SJSA1 (cell line): ENCODE measurements around the gene ADCK2. TPM values are rescaled to one million over a fixed set of nuclear protein-coding genes. Genes with fewer than 3 reads are reported as not detected.
"Not testable (repeated sequence)": the region's sequence is repeated elsewhere in the genome, so short reads cannot be mapped to it uniquely, and the experiment has no call there.

Experiments
- DNase-seq, 2 experiments: peaks; one replicate each; pipeline ENCODE4 v3.0.0-alpha.2; 2015 to 2020; ENCODE audit warnings: low spot score in 2 of 2, low read depth in 1 of 2
- H3K27ac ChIP-seq: fragments of 250-450 bp; sonication (Bioruptor Pico); 2 replicates; pipeline ENCODE4 v1.5.1; 2020; ENCODE audit warnings: mild to moderate bottlenecking, moderate library complexity
- H3K27me3 ChIP-seq: fragments of 250-450 bp; sonication (Bioruptor Pico); replicated peaks from 2 replicates; pipeline ENCODE4 v1.5.1; 2020; ENCODE audit warnings: mild to moderate bottlenecking, moderate library complexity
- H3K36me3 ChIP-seq: fragments of 250-450 bp; sonication (Bioruptor Pico); 2 replicates; pipeline ENCODE4 v1.5.1; 2020; ENCODE audit warnings: mild to moderate bottlenecking
- H3K4me1 ChIP-seq: fragments of 250-450 bp; sonication (Bioruptor Pico); replicated peaks from 2 replicates; pipeline ENCODE4 v1.6.1; 2021; ENCODE audit warnings: mild to moderate bottlenecking
- H3K4me3 ChIP-seq: fragments of 250-450 bp; sonication (Bioruptor Pico); 2 replicates; pipeline ENCODE4 v1.5.1; 2020; ENCODE audit warnings: mild to moderate bottlenecking
- H3K9me3 ChIP-seq: fragments of 250-450 bp; sonication (Bioruptor Pico); replicated peaks from 2 replicates; pipeline ENCODE4 v1.5.1; 2020; ENCODE audit warnings: mild to moderate bottlenecking
- total RNA-seq: library from RNA; depleted of rRNA; stranded (reverse); fragments of >200 nt; shearing (Covaris generic); gene quantifications from 2 replicates; pipeline ENCODE4 v1.2.3, GENCODE V29; 2014

Gene ADCK2
- total RNA-seq, 1 experiment from 2014 or later, result 9.6 TPM

DNA sequence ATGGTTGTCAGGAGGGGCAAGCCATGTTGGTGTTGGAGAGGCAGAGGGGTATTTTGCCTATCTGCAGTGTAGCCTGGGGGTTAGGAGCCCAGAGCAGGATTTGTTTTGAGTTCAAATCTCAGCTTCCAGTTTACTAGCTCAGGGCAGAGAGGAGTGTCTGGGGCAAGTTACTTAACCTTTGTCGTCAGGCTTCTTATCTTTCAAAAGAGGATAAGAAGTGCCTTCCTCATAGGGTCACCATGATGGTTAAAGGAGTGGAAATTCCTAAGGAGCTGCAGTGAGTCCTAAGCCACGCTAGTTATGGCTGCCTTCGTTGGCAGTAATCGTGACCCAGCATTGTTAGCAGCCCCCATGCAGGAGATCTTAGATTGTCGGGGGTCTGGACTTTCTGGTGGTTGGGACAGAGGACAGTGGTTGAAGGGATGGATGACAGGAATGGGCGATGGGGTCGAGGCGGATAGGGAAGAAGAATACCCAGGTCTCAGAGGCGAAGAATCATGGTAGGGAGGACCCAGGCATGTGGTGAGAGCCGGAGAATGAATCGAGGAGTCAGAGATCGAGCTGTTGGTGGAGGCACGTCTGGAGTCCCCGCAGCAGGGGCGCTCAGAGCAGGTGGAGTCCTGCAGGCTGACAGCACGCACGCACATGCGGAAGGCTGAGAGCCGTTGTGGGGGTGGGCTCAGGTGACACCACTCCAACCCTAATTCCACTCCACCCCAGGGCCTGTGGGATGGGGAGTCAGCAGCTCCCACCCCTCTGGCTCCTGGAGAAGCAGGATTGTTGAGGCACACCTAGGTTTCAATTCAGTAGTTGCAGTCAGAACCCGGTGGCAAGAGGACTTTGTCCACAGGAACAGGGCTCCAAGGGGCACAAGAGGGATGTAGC lies 11.6 kb downstream of the ADCK2 start:
- H3K27me3 ChIP-seq, result no peaks in the 10 kb centered on the region
- no peaks in the 10 kb centered on the region for H3K4me1 ChIP-seq
- no peaks in the 10 kb centered on the region for H3K36me3 ChIP-seq
- no peak overlapping the region for H3K27ac ChIP-seq
- H3K9me3 ChIP-seq, result no peaks in the 10 kb centered on the region
- DNase-seq, result no peak
- H3K4me3 ChIP-seq, result no peak overlapping the region

DNA sequence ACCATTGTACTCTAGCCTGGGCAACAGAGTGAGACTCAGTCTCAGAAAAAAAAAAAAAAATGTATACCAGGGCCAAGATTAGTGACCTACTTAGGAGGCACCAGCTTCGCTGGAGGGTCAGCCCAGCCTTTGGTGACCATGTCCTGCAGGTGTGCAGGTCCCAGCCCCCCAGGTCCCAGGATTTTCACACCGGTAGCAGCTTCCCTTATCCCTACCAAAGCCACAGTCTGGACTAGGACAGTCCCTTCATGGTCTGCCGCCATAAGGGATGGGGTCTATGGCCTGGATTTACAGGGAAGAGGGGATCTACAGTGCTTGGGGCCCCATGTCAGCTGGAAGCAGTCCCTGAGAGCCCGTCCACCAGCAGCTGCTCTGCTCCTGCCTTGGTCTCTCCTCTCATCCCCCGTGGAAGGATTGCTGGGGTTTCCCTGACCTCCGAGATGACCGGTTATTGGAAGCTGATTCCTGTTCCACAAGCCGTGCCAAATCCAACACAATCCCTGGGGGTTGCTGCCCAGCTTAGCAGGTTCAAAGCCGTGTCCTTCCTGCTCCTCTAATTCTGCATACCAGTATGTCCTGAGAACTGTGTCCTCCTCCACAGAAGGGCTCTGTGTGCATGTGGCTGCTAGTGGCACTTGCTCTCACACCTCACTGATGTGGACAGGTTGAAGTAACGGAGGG lies 12.8 kb downstream of the ADCK2 start:
- H3K9me3 ChIP-seq, result no peaks in the 10 kb centered on the region
- no peak for DNase-seq

GRCh38 chr7:140686921-140687320 lies 14.2 kb downstream of the ADCK2 start:
- Histone ChIP-seq H3K27ac (no peak overlapping the region), H3K4me3 (no peak overlapping the region), H3K9me3 (no peaks in the 10 kb centered on the region), H3K27me3 (no peaks in the 10 kb centered on the region), H3K4me1 (no peaks in the 10 kb centered on the region), H3K36me3 (no peaks in the 10 kb centered on the region)
- no peak for DNase-seq

More for the DNA sequence above, 12.8 kb downstream of the ADCK2 start:
- no peaks in the 10 kb centered on the region for H3K4me1 ChIP-seq
- no peaks in the 10 kb centered on the region for H3K27me3 ChIP-seq
- no peaks in the 10 kb centered on the region for H3K36me3 ChIP-seq
- no peak overlapping the region for H3K27ac ChIP-seq
- H3K4me3 ChIP-seq, result no peak overlapping the region

- no peaks in the 10 kb centered on the region for H3K4me1 ChIP-seq
- no peaks in the 10 kb centered on the region for H3K9me3 ChIP-seq
- H3K27me3 ChIP-seq, result no peaks in the 10 kb centered on the region
- no peak overlapping the region for H3K27ac ChIP-seq
- H3K36me3 ChIP-seq, result no peaks in the 10 kb centered on the region
- DNase-seq, result no peak
- H3K4me3 ChIP-seq, result no peak overlapping the region
Observed at GRCh38 chr7:140688341-140688740, 15.6 kb downstream of the ADCK2 start.

DNA sequence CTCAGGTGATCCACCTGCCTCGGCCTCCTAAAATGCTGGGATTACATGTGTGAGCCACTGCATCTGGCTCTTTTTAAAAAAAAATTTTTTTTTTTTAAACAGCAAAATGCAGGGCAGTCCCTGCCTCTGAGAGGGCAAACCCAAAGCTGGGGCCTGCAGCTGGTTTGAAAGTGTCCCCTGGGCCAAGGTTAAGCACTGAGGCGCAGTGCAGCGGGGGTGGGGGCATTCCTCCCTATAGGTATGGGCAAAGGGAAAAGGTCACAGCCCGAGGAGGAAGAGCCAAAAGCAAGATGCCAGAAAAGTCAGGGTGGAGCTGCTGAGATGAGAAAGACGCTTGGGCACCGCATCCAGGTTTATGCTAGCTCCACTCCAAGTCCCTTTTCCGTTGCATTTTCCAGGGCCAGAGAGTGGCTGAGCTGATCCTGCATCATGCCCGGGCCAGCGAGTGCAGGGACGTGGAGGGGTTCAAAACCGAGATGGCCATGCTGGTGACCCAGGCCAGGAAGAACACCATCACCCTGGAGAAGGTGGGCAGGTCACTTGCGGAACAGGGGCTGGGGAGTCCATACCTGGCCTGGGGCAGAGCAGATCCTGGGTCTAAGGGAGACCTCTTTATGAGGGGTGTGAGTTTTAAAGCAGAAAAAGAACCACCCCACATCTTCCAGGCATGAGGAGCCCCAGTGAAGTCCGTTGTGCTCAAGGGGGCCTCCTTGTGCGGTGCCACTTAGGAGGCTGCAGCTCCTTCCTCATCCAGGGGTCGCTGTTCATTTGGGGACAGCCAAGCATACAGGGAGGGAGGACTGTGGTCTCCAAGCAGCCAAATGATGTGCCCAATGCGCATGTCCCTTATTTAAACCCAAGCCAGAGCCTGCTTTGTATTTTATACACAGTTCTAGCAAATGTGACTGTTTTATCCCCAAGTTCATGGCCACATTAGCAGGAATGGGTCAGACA lies 16.7 kb downstream of the ADCK2 start:
- H3K9me3 ChIP-seq, result no peaks in the 10 kb centered on the region
- H3K4me1 ChIP-seq, result no peaks in the 10 kb centered on the region
- no peak overlapping the region for H3K27ac ChIP-seq
- H3K4me3 ChIP-seq, result no peak overlapping the region
- H3K36me3 ChIP-seq, result no peaks in the 10 kb centered on the region
- no peaks in the 10 kb centered on the region for H3K27me3 ChIP-seq
- DNase-seq, result no peak

DNA sequence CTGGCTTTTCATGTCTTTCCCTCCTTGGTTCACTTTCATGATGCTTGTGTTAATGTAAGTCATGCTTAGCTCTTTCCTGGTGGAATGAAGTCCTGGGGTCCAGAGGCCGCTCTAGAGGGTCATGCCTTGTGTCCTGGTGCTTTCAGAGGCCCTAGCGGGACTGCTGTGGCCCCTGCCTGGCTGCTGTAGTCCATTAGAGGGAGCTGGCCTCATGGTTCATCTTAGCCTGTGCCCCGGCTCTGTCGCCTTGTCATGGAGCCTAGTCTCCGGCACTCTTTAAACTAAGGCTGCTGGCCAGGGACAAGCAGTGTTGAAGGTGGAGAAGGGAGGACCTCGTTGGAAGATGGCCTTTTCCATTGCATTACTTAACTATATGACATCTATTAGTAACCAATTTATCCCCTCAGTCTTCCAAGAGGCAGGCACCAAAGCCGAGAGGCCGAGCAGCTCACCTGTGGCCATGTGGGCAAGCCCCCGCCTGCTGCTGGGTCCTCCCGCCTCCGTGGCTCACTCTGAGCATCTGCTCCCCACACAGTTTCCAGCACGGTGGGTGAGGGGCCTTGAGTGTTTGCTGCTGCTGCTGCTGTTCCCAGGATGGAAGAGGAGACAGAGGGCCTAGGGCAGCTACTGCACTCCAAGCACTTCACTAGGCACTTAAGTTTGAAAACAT lies 18.8 kb downstream of the ADCK2 start:
- H3K9me3 ChIP-seq, result no peaks in the 10 kb centered on the region
- no peak for DNase-seq
- H3K4me1 ChIP-seq, result peaks cover 7% of the 10 kb centered on the region
- no peaks in the 10 kb centered on the region for H3K36me3 ChIP-seq
- H3K27ac ChIP-seq, result no peak overlapping the region
- H3K27me3 ChIP-seq, result no peaks in the 10 kb centered on the region
- no peak overlapping the region for H3K4me3 ChIP-seq

DNA sequence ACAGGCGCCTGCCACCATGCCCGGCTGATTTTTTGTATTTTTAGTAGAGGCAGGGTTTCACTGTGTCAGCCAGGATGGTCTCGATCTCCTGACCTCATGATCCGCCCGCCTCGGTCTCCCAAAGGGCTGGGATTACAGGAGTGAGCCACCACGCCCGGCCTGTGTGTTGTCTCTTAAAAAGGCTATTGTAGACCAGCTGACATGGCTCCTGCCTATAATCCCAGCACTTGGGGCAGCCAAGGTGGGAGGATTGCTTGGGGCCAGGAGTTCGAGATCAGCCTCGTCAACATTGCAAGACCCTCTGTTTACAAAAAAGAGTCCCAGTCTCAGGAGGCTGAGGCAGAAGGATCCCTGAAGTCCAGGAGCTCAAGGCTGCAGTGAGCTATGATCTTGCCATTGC lies 21.1 kb downstream of the ADCK2 start:
- not testable (repeated sequence) for H3K27me3 ChIP-seq, H3K27ac ChIP-seq, H3K9me3 ChIP-seq, H3K4me3 ChIP-seq
- Histone ChIP-seq H3K36me3 (peaks cover 10% of the 10 kb centered on the region), H3K4me1 (peaks cover 13% of the 10 kb centered on the region)
- DNase-seq, result peak in 1 of 2 experiments; percentile 24

- Histone ChIP-seq H3K27me3 (no peaks in the 10 kb centered on the region), H3K9me3 (no peaks in the 10 kb centered on the region), H3K36me3 (peaks cover 17% of the 10 kb centered on the region)
Observed at GRCh38 chr7:140694592-140694991, 21.8 kb downstream of the ADCK2 start.

DNA sequence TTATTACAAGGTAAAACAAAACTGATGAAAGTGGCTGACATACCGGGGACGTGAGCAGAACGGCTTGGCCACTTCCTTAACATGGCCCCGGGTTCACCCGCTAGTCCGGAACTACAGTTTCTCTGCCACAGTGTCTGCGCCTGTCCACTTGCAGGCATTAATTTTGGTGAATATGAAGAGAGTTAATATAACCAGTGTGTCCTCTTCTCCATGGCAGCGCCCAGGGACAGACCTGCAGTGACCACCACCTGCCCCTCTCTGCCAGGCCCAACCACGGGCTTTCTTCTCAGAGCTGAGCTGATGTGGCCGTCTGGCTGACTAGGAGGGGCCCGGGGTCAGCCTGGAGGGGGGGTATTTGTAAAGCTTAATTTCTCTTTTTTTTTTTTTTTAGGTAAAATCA lies 22.6 kb downstream of the ADCK2 start:
- DNase-seq, result peak in 1 of 2 experiments; percentile 30
- Histone ChIP-seq H3K4me1 (peaks cover 13% of the 10 kb centered on the region), H3K4me3 (no peak overlapping the region), H3K36me3 (peaks cover 23% of the 10 kb centered on the region), H3K27ac (no peak overlapping the region), H3K9me3 (no peaks in the 10 kb centered on the region), H3K27me3 (no peaks in the 10 kb centered on the region)

More at GRCh38 chr7:140694592-140694991, 21.8 kb downstream of the ADCK2 start:
- peak in 1 of 2 experiments; percentile 24 for DNase-seq
- H3K27ac ChIP-seq, result no peak overlapping the region
- H3K4me3 ChIP-seq, result no peak overlapping the region
- peaks cover 13% of the 10 kb centered on the region for H3K4me1 ChIP-seq

GRCh38 chr7:140696024-140696679 lies 23.4 kb downstream of the ADCK2 start:
- peak overlapping the region; percentile 88 for H3K4me3 ChIP-seq
- H3K27ac ChIP-seq, result peak overlapping the region; percentile 67; the same call in 1 of the 2 replicates
- H3K9me3 ChIP-seq, result no peaks in the 10 kb centered on the region
- H3K4me1 ChIP-seq, result peaks cover 13% of the 10 kb centered on the region
- H3K27me3 ChIP-seq, result no peaks in the 10 kb centered on the region
- H3K36me3 ChIP-seq, result peaks cover 23% of the 10 kb centered on the region
- peak in 1 of 2 experiments; percentile 95 for DNase-seq

DNA sequence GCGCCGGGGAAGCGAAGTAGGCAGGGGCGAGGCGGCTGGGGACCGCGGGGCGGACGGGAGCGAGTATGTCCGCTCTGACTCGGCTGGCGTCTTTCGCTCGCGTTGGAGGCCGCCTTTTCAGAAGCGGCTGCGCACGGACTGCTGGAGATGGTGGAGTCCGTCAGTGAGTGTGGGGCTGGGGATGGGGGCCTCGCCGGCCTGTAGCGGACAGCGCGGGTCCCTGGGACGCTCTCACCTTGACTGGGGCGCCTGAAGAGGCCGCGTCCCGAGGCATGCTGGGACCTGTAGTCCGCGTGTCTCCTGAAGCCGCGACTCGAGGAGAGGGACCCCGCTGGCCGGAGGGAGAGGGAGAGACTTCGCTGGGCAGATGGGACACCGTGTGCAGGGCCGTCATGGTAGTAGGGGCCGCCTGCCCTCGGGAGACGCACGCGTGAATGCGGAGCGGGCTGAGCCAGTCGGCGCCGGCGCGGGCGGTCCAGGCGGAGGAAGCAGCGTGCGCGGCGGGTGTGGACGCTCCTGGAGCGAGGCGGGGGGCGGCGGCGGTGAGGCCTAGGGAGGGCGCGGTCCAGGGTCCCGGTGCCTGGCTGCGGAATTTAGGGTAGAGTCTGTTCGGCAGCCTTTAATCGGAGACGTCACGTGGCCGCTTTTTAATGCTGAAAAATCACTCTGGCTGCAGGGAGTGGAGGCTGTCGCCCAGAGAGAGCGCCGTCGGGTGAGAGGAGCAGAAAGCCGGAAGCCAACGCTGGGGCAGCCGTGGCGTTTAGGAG lies 24.1 kb downstream of the ADCK2 start, which contains the start of gene NDUFB2:
NDUFB2 (plus strand) TSS at position 29 of the 767 bp plus-strand sequence; CDS start at position 66, 37 bp downstream.
- peak; percentile 77 to 96 for DNase-seq
- Histone ChIP-seq H3K27me3 (no peaks in the 10 kb centered on the region), H3K27ac (peak within 1 kb of the TSS; percentile 67), H3K4me3 (peak within 1 kb of the TSS; percentile 88), H3K36me3 (peaks cover 23% of the 10 kb centered on the region), H3K9me3 (no peaks in the 10 kb centered on the region), H3K4me1 (peaks cover 13% of the 10 kb centered on the region)
